Measurements from ENCODE around the gene ATE1. TPM values are rescaled to one million over a fixed set of nuclear protein-coding genes. Genes with fewer than 3 reads are reported as not detected.
A peak's percentile ranks its signal among the peaks of the same experiment; 100 is the strongest.
"Not testable (repeated sequence)": the region's sequence is repeated elsewhere in the genome, so short reads cannot be mapped to it uniquely, and the experiment has no call there.

The ATE1 gene
- 26.0 and 27.6 TPM in 2 replicates for total RNA-seq
- long read RNA-seq, full-length matches to known transcripts = 5 of 17 reads
- long read RNA-seq, partial matches to known transcripts = 4 of 17 reads
- long read RNA-seq, other reads (novel, unspliced or antisense) = 8 of 17 reads

DNA sequence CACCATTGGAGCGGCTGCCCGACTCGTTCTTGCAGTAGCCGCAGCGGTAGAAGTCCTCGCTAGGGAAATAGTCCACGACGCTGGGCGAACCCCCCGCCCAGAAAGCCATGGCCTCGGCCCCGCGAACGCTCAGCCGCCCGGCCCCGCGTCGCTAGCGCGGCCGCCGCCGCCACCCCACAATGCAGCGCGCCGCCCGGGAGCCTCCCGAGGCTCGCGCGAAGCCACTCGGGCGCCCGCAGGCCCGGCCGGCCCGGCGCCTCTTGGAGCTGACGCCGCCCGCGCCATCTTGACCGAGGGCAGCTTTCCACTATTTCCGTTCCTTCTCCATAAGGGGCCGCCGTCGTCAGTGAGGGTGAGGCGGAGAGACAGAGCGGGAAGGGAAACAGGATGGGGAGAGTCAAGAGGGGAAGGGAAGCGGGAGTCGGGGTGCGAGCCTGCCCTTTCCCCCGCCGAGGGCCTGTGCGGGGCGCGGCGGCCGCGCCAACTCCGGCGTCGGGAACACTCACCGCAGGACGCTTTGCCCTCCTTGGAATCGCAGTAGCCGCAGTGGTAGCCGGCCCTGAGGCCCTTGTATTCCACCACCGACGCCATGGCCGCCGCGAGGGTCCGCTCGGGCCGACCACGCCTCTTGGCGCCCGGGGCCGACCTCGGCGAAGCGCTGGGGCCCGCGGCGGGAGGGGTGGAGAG is at the start of gene ATE1:
Gene ATE1 (minus strand): TSS at position 191 of the 687 bp plus-strand sequence. CDS start 82 bp downstream, at position 109.
- no peaks in the 10 kb centered on the region for H3K27me3 Mint-ChIP-seq (ENCODE audit: low read depth)
- peak within 1 kb of the TSS; percentile 94 for H3K27ac Mint-ChIP-seq (ENCODE audit: unreplicated experiment)
- DNase-seq (ENCODE audit: low read depth, low spot score) = peak; percentile 80
- peaks cover 5% of the 10 kb centered on the region for H3K36me3 Mint-ChIP-seq (ENCODE audit: low read depth)
- H3K9me3 Mint-ChIP-seq = no peaks in the 10 kb centered on the region
- H3K4me1 Mint-ChIP-seq = peaks cover 40% of the 10 kb centered on the region
- H3K4me3 Mint-ChIP-seq = peak within 1 kb of the TSS; percentile 94
- TF ChIP-seq, protein P1, sequence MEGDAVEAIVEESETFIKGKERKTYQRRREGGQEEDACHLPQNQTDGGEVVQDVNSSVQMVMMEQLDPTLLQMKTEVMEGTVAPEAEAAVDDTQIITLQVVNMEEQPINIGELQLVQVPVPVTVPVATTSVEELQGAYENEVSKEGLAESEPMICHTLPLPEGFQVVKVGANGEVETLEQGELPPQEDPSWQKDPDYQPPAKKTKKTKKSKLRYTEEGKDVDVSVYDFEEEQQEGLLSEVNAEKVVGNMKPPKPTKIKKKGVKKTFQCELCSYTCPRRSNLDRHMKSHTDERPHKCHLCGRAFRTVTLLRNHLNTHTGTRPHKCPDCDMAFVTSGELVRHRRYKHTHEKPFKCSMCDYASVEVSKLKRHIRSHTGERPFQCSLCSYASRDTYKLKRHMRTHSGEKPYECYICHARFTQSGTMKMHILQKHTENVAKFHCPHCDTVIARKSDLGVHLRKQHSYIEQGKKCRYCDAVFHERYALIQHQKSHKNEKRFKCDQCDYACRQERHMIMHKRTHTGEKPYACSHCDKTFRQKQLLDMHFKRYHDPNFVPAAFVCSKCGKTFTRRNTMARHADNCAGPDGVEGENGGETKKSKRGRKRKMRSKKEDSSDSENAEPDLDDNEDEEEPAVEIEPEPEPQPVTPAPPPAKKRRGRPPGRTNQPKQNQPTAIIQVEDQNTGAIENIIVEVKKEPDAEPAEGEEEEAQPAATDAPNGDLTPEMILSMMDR (conservative IDR thresholded peaks at IDR 0.05) = peak; percentile 27

DNA sequence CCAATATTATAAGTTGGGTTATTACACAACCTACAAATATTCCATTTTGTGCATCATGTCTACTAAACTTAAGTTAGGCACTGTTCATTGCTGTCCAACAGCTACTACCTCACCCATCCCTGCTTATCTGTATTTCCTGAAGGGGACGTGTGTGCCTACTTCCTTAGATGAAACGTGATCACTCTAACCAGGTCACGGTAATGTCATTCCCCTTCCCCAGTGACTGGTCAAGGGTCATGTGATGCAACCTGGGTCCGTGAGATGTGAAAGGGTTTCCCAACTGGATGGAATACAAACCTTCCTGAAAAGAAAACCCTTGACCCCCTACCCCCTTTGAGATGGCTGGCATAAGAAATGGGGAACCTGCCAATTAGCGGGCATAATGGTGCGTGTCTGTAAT is 48.8 kb upstream of the ATE1 start:
- no peak for DNase-seq (ENCODE audit: low read depth, low spot score)
- H3K4me3 Mint-ChIP-seq = peak overlapping the region; percentile 77

GRCh38 chr10:121975295-121976086 is 47.7 kb upstream of the ATE1 start:
- DNase-seq (ENCODE audit: low read depth, low spot score) = no peak
- H3K27ac Mint-ChIP-seq (ENCODE audit: unreplicated experiment) = peak overlapping the region; percentile 12
- peaks cover 8% of the 10 kb centered on the region for H3K9me3 Mint-ChIP-seq
- H3K4me3 Mint-ChIP-seq = peak overlapping the region; percentile 77
- H3K27me3 Mint-ChIP-seq (ENCODE audit: low read depth) = no peaks in the 10 kb centered on the region
- TF ChIP-seq, protein P1 (conservative IDR thresholded peaks at IDR 0.05) = no peak
- peaks cover 25% of the 10 kb centered on the region for H3K36me3 Mint-ChIP-seq (ENCODE audit: low read depth)
- H3K4me1 Mint-ChIP-seq = peaks cover 21% of the 10 kb centered on the region

More for the DNA sequence above, 48.8 kb upstream of the ATE1 start:
- Mint-ChIP-seq H3K27me3 (ENCODE audit: low read depth) (no peaks in the 10 kb centered on the region), H3K9me3 (peaks cover 14% of the 10 kb centered on the region), H3K27ac (ENCODE audit: unreplicated experiment) (no peak overlapping the region), H3K36me3 (ENCODE audit: low read depth) (peaks cover 18% of the 10 kb centered on the region), H3K4me1 (peaks cover 18% of the 10 kb centered on the region)
- TF ChIP-seq, protein P1 (conservative IDR thresholded peaks at IDR 0.05) = no peak

- Mint-ChIP-seq H3K36me3 (ENCODE audit: low read depth) (peaks cover 26% of the 10 kb centered on the region), H3K9me3 (peaks cover 8% of the 10 kb centered on the region), H3K4me1 (peaks cover 21% of the 10 kb centered on the region), H3K27me3 (ENCODE audit: low read depth) (no peaks in the 10 kb centered on the region), H3K27ac (ENCODE audit: unreplicated experiment) (peak within 1 kb of the TSS; percentile 43), H3K4me3 (peak within 1 kb of the TSS; percentile 93)
- peak; percentile 76 for DNase-seq (ENCODE audit: low read depth, low spot score)
- TF ChIP-seq, protein P1 (conservative IDR thresholded peaks at IDR 0.05) = peak; percentile 67
Measured at GRCh38 chr10:121974535-121975294, 46.9 kb upstream of the ATE1 start, which contains the start of gene NSMCE4A. Gene NSMCE4A (minus strand): TSS chr10:121975217. CDS start chr10:121975165, 52 bp downstream.

GRCh38 chr10:121974019-121974534 is 46.2 kb upstream of the ATE1 start:
- Mint-ChIP-seq H3K27me3 (ENCODE audit: low read depth) (no peaks in the 10 kb centered on the region), H3K4me1 (peaks cover 21% of the 10 kb centered on the region), H3K4me3 (peak overlapping the region; percentile 93), H3K27ac (ENCODE audit: unreplicated experiment) (peak overlapping the region; percentile 43), H3K36me3 (ENCODE audit: low read depth) (peaks cover 26% of the 10 kb centered on the region), H3K9me3 (peaks cover 8% of the 10 kb centered on the region)
- TF ChIP-seq, protein P1 (conservative IDR thresholded peaks at IDR 0.05) = no peak
- no peak for DNase-seq (ENCODE audit: low read depth, low spot score)

- H3K27ac Mint-ChIP-seq (ENCODE audit: unreplicated experiment); H3K9me3 Mint-ChIP-seq; H3K4me3 Mint-ChIP-seq; DNase-seq (ENCODE audit: low read depth, low spot score); H3K27me3 Mint-ChIP-seq (ENCODE audit: low read depth): not testable (repeated sequence)
- H3K4me1 Mint-ChIP-seq = peaks cover 19% of the 10 kb centered on the region
- peaks cover 23% of the 10 kb centered on the region for H3K36me3 Mint-ChIP-seq (ENCODE audit: low read depth)
Measured at GRCh38 chr10:121969086-121969485, 41.3 kb upstream of the ATE1 start.

All from neural crest cell (in vitro differentiated cells).